GM12872 (cell line): Measurements from ENCODE around the gene ARID1B.

ENCODE experiments used
- TF ChIP-seq, protein P1 (sequence below): IDR thresholded peaks from 3 replicates; pipeline ENCODE4 v1.5.1; 2011; ENCODE audit warnings: low read depth, mild to moderate bottlenecking, low read length, moderate library complexity; ENCODE audit not compliant: insufficient read depth

Gene ARID1B

GRCh38 chr6:156832669-156833068 lies 55.5 kb downstream of the ARID1B start:
- TF ChIP-seq, protein P1, sequence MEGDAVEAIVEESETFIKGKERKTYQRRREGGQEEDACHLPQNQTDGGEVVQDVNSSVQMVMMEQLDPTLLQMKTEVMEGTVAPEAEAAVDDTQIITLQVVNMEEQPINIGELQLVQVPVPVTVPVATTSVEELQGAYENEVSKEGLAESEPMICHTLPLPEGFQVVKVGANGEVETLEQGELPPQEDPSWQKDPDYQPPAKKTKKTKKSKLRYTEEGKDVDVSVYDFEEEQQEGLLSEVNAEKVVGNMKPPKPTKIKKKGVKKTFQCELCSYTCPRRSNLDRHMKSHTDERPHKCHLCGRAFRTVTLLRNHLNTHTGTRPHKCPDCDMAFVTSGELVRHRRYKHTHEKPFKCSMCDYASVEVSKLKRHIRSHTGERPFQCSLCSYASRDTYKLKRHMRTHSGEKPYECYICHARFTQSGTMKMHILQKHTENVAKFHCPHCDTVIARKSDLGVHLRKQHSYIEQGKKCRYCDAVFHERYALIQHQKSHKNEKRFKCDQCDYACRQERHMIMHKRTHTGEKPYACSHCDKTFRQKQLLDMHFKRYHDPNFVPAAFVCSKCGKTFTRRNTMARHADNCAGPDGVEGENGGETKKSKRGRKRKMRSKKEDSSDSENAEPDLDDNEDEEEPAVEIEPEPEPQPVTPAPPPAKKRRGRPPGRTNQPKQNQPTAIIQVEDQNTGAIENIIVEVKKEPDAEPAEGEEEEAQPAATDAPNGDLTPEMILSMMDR: no peak

DNA sequence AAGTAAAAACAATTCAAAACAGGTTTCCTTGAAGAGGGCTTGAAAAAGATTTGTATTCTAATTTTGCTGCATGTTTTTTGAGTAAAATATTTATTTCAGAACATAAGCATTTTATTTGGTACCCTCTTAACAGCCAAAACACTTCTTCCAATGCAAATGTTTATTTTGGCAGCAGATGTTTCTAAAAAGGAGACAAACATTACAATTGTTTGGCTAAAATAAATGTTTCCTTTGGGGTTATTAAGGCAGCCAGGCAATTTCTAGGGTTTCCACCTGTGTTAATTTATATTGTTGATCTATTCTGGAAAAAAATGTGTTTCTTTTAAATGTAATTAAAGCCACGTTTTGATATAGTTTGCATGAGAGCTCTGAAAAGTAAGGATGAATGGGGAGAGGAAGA lies 56.6 kb downstream of the ARID1B start:
- TF ChIP-seq, protein P1: no peak

DNA sequence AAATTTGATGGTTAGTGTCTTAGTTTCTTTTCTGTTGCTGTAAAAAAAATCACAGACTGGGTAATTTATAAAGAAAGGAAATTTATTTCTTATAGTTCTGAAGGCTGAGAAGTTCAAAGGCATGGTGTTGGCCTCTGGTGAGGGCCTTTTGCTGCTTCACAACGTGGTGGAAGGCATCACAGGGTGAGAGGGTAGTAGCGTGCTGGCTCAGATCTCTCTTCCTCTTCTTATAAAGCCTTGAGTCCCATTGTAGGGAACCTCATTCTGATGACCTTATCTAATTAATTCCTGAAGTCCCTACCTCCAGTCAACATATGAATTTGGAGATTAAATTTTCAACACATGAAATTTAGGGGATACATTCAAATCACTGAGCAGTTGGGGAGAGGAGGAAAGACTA lies 62.0 kb downstream of the ARID1B start:
- TF ChIP-seq, protein P1: no peak

DNA sequence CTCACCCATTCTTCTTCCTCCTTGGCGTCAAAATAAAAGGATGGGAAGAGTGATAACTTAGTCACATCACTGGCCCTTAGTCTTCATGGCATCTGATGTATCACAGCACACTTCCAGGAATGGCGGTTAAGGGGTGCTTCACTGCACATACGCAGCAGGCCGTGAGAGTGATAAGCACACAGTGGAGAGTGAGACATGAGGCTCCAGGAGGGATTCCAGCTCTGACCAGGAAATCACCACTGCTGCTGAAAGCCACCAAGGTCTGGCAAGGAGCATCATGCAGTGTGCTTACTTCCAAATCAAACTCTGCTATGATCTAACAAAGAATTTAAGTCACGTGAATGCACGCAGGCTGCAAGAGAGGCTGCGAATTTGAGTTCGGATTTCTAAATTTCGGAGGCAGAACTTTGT lies 62.4 kb downstream of the ARID1B start:
- TF ChIP-seq, protein P1: no peak

DNA sequence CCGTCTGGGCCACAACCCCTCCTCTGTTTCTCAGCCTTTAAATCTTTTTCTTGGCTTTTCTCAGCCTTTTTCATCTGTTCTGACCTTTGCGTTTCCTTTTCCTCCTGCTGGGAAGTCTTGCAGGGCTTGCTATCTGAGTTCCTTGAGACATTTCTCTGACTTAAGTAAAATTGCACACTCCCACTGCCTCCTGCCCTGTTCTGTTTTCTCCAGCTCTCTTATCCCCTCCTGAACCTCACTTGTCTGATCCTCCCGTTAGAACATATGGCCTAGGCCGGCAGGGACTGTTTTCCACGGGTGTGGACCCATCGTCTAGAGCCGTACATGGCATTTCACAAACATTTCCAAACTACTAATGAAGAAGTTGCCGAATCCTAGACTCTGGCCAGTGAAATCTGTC lies 63.0 kb downstream of the ARID1B start:
- TF ChIP-seq, protein P1: no peak

DNA sequence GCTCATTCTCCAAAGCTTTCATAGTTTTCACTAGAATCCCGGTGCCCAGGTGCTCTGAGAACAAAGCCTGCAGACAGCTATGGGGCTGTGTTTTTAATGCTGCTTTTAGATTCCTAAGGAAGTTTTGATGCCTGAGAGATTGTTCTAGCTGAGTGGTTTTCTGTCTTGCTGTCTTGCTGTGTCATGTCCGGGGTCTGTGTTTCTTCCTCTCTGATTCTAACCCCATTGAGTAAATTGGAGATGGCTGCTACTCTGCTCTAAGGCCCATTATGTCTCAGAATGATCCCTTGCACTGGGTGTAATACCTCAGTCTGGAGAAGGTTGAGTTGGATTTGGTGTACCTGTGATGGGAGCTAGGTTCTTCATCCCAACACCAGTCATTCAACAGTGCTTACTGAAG lies 63.4 kb downstream of the ARID1B start:
- TF ChIP-seq, protein P1: no peak

GRCh38 chr6:156841508-156841907 lies 64.3 kb downstream of the ARID1B start:
- TF ChIP-seq, protein P1: no peak
